ENCODE data around the gene NFIC.
"Not testable (repeated sequence)": the region's sequence is repeated elsewhere in the genome, so short reads cannot be mapped to it uniquely, and the experiment has no call there.

The NFIC gene

DNA sequence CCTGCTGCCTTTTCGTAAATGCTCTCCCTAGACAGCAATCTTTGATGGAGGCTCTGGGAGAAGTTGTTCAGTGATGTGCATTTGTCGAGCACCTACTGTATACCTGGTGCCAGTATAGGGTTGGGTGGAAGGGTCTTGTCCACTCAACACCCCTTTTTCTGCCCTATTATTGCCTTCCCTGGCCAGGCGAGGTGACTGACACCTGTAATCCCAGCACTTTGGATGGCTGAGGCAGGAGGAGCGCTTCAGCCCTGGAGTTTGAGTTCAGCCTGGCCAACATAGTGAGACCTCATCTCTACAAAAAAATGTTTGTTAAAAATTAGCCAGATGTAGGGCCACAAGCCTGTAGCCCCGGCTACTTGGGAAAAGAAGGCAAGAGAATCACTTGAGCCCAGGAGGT, 49.3 kb downstream of the NFIC start:
- CTCF ChIA-PET: no interaction called here
- POLR2A ChIA-PET (ENCODE audit: low non-redundant PET): no interaction called here
- H3K27ac ChIP-seq: peak overlapping the region; percentile 24; the same call in 1 of the 2 replicates
- no peak for DNase-seq (ENCODE audit: low spot score)
- TF ChIP-seq, protein P1, sequence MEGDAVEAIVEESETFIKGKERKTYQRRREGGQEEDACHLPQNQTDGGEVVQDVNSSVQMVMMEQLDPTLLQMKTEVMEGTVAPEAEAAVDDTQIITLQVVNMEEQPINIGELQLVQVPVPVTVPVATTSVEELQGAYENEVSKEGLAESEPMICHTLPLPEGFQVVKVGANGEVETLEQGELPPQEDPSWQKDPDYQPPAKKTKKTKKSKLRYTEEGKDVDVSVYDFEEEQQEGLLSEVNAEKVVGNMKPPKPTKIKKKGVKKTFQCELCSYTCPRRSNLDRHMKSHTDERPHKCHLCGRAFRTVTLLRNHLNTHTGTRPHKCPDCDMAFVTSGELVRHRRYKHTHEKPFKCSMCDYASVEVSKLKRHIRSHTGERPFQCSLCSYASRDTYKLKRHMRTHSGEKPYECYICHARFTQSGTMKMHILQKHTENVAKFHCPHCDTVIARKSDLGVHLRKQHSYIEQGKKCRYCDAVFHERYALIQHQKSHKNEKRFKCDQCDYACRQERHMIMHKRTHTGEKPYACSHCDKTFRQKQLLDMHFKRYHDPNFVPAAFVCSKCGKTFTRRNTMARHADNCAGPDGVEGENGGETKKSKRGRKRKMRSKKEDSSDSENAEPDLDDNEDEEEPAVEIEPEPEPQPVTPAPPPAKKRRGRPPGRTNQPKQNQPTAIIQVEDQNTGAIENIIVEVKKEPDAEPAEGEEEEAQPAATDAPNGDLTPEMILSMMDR (conservative IDR thresholded peaks at IDR 0.05; ENCODE audit: low read depth): no peak

DNA sequence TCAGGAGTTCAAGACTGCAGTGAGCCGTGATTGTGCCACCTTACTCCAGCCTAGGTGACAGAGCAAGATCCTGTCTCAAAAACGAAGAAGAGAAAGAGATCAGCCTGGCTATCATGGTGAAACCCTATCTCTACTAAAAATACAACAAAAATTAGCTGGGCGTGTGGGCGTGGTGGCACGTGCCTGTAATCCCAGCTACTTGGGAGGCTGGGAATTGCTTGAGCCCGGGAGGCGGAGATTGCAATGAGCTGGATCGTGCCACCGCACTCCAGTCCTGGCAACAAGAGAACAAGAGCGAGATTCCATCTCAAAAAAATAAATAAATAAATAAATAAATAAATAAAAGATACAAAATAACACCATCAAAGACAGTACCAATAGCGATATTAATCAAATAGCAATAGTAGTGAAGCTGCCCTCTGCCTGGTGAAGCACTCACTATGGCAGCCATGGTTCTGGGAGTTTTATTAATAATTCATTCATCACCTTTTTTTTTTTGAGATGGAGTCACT, 53.9 kb downstream of the NFIC start:
- CTCF ChIA-PET: interaction anchor here (2.0 kb wide), 1 partner anchor 9 kb away, joined by 11 read pairs; no protein-coding TSS in a partner anchor
- DNase-seq (ENCODE audit: low spot score): no peak
- POLR2A ChIA-PET (ENCODE audit: low non-redundant PET): no interaction called here
- TF ChIP-seq, protein P1 (conservative IDR thresholded peaks at IDR 0.05; ENCODE audit: low read depth): no peak
- no peak overlapping the region for H3K27ac ChIP-seq

DNA sequence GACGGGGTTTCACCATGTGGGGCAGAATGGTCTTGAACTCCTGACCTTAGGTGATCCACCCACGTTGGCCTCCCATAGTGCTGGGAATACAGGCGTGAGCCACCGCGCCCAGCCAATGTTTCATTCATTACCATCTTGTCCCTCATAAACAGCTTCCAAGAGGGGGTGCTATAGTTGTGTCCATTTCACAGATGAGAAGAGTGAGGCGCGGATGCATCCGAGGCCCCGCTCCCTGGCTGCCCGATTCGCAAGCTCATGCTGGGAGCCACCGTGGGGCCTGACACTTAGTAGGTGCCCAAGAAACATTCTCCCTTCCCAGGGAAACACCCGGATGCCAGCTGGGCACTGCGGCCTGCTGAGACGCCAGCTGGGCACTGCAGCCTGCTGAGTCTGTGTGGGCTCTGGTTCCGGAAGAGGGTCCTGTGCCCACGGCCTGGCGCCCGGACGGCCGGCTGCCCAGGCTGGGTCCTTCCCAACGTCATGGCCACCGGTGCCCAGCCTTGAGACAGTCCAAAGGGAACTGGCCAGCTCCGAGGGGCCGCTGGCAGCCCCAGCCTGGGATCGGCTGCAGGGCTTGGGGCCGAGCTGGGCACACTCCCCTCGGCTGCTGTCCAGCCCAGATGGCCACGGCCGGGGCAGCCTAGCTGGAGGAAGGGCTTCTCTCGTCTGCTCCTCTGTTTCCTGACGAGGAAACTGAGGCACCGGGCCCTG, 54.7 kb downstream of the NFIC start:
- ChIA-PET CTCF (interaction anchor here (0.6 to 2.0 kb wide), 2 partner anchors 8 to 1243 kb away, joined by 4 to 11 read pairs; no protein-coding TSS in a partner anchor), POLR2A (ENCODE audit: low non-redundant PET) (no interaction called here)
- TF ChIP-seq, protein P1 (conservative IDR thresholded peaks at IDR 0.05; ENCODE audit: low read depth): no peak
- DNase-seq (ENCODE audit: low spot score): no peak
- H3K27ac ChIP-seq: peak overlapping the region; percentile 19

DNA sequence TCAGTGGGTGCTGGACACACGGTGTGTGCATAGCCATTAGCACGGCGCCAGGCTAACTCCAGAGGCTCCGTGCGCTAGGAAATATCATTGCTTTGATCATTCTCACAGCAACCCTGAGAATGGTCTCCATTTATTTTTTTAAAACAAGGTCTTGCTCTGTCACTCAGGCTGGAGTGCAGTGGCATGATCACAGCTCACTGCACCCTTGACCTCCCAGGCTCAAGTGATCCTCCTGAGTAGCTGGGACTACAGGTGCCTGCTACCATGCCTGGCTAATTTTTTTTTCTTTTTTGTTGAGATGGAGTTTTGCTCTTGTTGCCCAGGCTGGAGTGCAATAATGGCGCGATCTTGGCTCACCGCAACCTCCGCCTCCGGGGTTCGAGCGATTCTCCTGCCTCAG, 55.3 kb downstream of the NFIC start:
- DNase-seq (ENCODE audit: low spot score); POLR2A ChIA-PET (ENCODE audit: low non-redundant PET): not testable (repeated sequence)
- H3K27ac ChIP-seq: peak overlapping the region; percentile 19
- CTCF ChIA-PET: interaction anchor here (0.6 kb wide), 1 partner anchor 1242 kb away, joined by 4 read pairs; no protein-coding TSS in a partner anchor

DNA sequence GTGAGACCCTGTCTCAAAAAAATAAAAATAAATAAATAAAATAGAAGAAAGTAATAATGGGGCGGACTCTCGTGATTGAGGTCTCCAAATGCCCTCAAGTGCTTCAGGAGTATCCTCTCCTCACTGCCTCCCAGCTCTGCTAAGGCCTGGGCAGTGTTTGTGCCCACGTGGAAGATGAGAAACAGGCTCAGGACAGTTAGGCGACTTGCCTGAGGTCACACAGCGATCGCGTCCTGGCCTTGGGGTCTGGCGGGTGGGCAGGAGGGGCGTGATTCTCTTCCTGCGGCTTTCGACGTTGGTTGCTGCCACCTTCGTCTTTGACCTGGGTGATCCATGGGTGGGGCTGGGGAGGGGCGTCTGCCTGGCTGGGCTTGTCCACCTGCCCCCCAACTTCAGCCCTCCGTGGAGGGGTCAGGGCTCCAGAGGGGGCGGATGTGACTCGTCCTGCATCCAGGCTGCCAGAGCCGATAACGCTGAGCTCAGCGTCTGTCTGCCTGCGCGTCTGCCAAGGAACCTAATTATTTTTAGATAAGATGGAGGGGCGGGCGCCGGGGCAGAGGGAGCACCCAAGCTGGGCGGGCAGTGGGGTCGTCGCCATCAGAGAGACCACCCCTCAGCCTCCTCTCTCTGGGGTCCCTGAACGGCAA, 56.9 kb downstream of the NFIC start:
- ChIA-PET POLR2A (ENCODE audit: low non-redundant PET) (no interaction called here), CTCF (interaction anchor here (0.7 kb wide), 1 partner anchor 285 kb away, joined by 6 read pairs; the partner anchor contains the start of gene TJP3)
- H3K27ac ChIP-seq: no peak overlapping the region; the same call in 1 of the 2 replicates
- no peak for DNase-seq (ENCODE audit: low spot score)
- TF ChIP-seq, protein P1 (conservative IDR thresholded peaks at IDR 0.05; ENCODE audit: low read depth): no peak

DNA sequence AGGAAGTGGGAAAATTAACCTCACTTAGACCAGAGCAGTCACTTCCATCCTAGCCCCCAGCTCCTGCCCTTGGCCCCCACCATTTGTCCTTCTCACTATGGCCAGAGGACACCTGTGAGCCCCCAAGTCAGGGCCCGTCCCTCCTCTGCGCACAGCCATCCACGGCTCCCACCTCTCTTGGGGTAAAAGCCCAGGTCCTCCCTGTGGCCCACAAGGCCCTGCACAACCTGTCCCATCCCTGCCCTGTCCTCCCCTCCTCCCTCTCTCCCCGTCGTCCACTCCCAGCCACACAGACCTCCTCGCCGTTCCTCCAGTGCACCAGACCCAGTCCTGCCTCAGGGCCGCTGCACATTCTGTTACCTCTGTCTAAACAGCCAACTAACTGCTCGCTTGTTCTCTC, 60.0 kb downstream of the NFIC start:
- no peak for DNase-seq (ENCODE audit: low spot score)
- CTCF ChIA-PET: no interaction called here
- POLR2A ChIA-PET (ENCODE audit: low non-redundant PET): no interaction called here
- TF ChIP-seq, protein P1 (conservative IDR thresholded peaks at IDR 0.05; ENCODE audit: low read depth): no peak
- peak overlapping the region; percentile 90 for H3K27ac ChIP-seq

DNA sequence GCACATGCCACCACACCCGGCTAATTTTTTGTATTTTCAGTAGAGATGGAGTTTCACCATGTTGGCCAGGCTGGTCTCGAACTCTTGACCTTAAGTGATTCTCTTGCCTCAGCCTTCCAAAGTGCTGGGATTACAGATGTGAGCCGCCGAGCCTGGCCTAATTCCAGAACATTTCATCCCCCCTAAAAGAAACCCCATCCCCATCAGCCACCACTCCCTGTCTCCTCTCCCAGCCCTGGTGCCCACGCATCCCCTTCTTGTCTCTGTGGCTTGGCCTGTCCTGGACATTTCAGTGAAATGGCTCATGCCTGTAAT, 63.9 kb downstream of the NFIC start:
- CTCF ChIA-PET: interaction anchor here (0.6 to 1.7 kb wide), 7 partner anchors 10 to 479 kb away, joined by 3 to 11 read pairs (median 6); no protein-coding TSS in a partner anchor
- POLR2A ChIA-PET (ENCODE audit: low non-redundant PET); DNase-seq (ENCODE audit: low spot score): not testable (repeated sequence)
- H3K27ac ChIP-seq: peak overlapping the region; percentile 90

Measured in RWPE1 (cell line).